TTC549 (cell line): ENCODE data around the gene SNRNP48.
A peak's percentile ranks its signal among the peaks of the same experiment; 100 is the strongest.

Experiments
- FAIRE-seq: peaks from 2 replicates; lab custom pipeline; 2012; peaks lifted over from hg19 to GRCh38; lab: Jason Lieb, UNC

SNRNP48 gene

GRCh38 chr6:7589949-7590917 lies at the start of gene SNRNP48:
TSS of gene SNRNP48 (plus strand) at chr6:7590198. CDS start at chr6:7590258, 60 bp downstream.
- FAIRE-seq, result peak; percentile 79

GRCh38 chr6:7540595-7540994 lies 49.4 kb upstream of the SNRNP48 start:
- no peak for FAIRE-seq

GRCh38 chr6:7541175-7542064 lies 48.6 kb upstream of the SNRNP48 start, which contains the start of gene DSP:
TSS of gene DSP (plus strand) at chr6:7541671. CDS start at chr6:7541916, 245 bp downstream.
- FAIRE-seq, result no peak

- no peak for FAIRE-seq
Observed at GRCh38 chr6:7542065-7542873, 47.7 kb upstream of the SNRNP48 start.

GRCh38 chr6:7542874-7543624 lies 46.9 kb upstream of the SNRNP48 start:
- no peak for FAIRE-seq

GRCh38 chr6:7543789-7544424 lies 46.1 kb upstream of the SNRNP48 start:
- FAIRE-seq, result no peak

- no peak for FAIRE-seq
Observed at GRCh38 chr6:7544597-7544996, 45.4 kb upstream of the SNRNP48 start.

- no peak for FAIRE-seq
Observed at GRCh38 chr6:7545316-7546019, 44.5 kb upstream of the SNRNP48 start.

- no peak for FAIRE-seq
Observed at GRCh38 chr6:7546020-7546369, 44.0 kb upstream of the SNRNP48 start.

- no peak for FAIRE-seq
Observed at GRCh38 chr6:7546383-7546782, 43.6 kb upstream of the SNRNP48 start.

GRCh38 chr6:7546896-7547295 lies 43.1 kb upstream of the SNRNP48 start:
- no peak for FAIRE-seq

GRCh38 chr6:7547315-7547714 lies 42.7 kb upstream of the SNRNP48 start:
- no peak for FAIRE-seq

GRCh38 chr6:7550433-7550801 lies 39.6 kb upstream of the SNRNP48 start:
- no peak for FAIRE-seq

GRCh38 chr6:7554533-7555275 lies 35.3 kb upstream of the SNRNP48 start:
- no peak for FAIRE-seq

GRCh38 chr6:7555671-7556070 lies 34.3 kb upstream of the SNRNP48 start:
- FAIRE-seq, result no peak

GRCh38 chr6:7556394-7557106 lies 33.4 kb upstream of the SNRNP48 start:
- FAIRE-seq, result no peak

GRCh38 chr6:7557652-7558051 lies 32.3 kb upstream of the SNRNP48 start:
- FAIRE-seq, result no peak

GRCh38 chr6:7558781-7559180 lies 31.2 kb upstream of the SNRNP48 start:
- no peak for FAIRE-seq

- FAIRE-seq, result no peak
Observed at GRCh38 chr6:7559196-7559595, 30.8 kb upstream of the SNRNP48 start.
